Measurements from ENCODE around the gene HIPK4. TPM values are rescaled to one million over a fixed set of nuclear protein-coding genes. Genes with fewer than 3 reads are reported as not detected.

HIPK4 gene
- total and polyA plus RNA-seq, 9 of the 15 experiments (the other 6 are each of a cell fraction or from before 2014, with no cell fraction given), result 0.06 to 0.09 TPM; not detected in 7

GRCh38 chr19:40425450-40426287, 35.7 kb upstream of the HIPK4 start, which contains the start of gene SERTAD1 (continued):
- TF ChIP-seq MEF2A (IDR thresholded peaks at IDR 0.05; ENCODE audit: control insufficient read depth, low read depth, low read length) (no peak), ZBTB1 (CRISPR knock-in tag; IDR thresholded peaks at IDR 0.05; ENCODE audit: borderline replicate concordance, low read depth) (no peak), KDM4B (IDR thresholded peaks at IDR 0.05; ENCODE audit: borderline replicate concordance in 2 of 2, low read depth in 1 of 2) (no peak), ZNF778 (CRISPR knock-in tag; IDR thresholded peaks at IDR 0.05) (no peak), HES1 (IDR thresholded peaks at IDR 0.05; ENCODE audit: low read depth) (peak; percentile 67; the same call in 1 of the 2 replicates), FOXJ3 (CRISPR knock-in tag; IDR thresholded peaks at IDR 0.05) (no peak), ASH1L (IDR thresholded peaks at IDR 0.05; ENCODE audit: borderline replicate concordance, low read depth, partially characterized antibody) (peak; percentile 87), BRD9 (IDR thresholded peaks at IDR 0.05; ENCODE audit: low read depth, partially characterized antibody) (no peak), FOXK1 (CRISPR knock-in tag; IDR thresholded peaks at IDR 0.05; ENCODE audit: borderline replicate concordance) (peak; percentile 21; the same call in 1 of the 2 replicates), CHAMP1 (IDR thresholded peaks at IDR 0.05) (no peak), CREB5 (CRISPR knock-in tag; IDR thresholded peaks at IDR 0.05) (no peak), PREB (CRISPR knock-in tag; IDR thresholded peaks at IDR 0.05) (no peak), ZBTB8A (IDR thresholded peaks at IDR 0.05; ENCODE audit: partially characterized antibody) (no peak), ZNF398 (CRISPR knock-in tag; IDR thresholded peaks at IDR 0.05) (no peak), SNAPC5 (CRISPR knock-in tag; IDR thresholded peaks at IDR 0.05) (no peak), SPI1 (IDR thresholded peaks at IDR 0.05; ENCODE audit: borderline replicate concordance, low read depth, low read length) (no peak), TCF3 (CRISPR knock-in tag; IDR thresholded peaks at IDR 0.05) (0 out of 2 replicates have a peak, but pooled peaks have one; percentile 7), XRCC4 (IDR thresholded peaks at IDR 0.05; ENCODE audit: extremely low read depth, insufficient read depth, insufficient read length) (no peak), MCM3 (IDR thresholded peaks at IDR 0.05) (no peak)

All from K562 (cell line).